GM23248 (cell line): ENCODE results near the gene HMGCL.
"Not testable (repeated sequence)": the region's sequence is repeated elsewhere in the genome, so short reads cannot be mapped to it uniquely, and the experiment has no call there.

ENCODE experiments used
- EZH2 ChIP-seq: fragments of 200-600 bp; sonication (generic); IDR thresholded peaks from 2 replicates; pipeline ENCODE4 v1.6.1; 2018; ENCODE audit warnings: antibody characterized with exemption, mild to moderate bottlenecking; ENCODE audit not compliant: insufficient read depth, poor library complexity, severe bottlenecking
- EZH2phosphoT487 ChIP-seq: fragments of 200-600 bp; sonication (generic); IDR thresholded peaks from 2 replicates; pipeline ENCODE4 v1.6.1; 2018; ENCODE audit warnings: antibody characterized with exemption, moderate library complexity, mild to moderate bottlenecking, low read depth; ENCODE audit not compliant: insufficient read depth

GRCh38 chr1:23783141-23783540 lies 42.1 kb downstream of the HMGCL start:
- TF ChIP-seq EZH2phosphoT487, EZH2: not testable (repeated sequence)
